WTC11 (cell line): ENCODE results near the gene TMEM229B.

Experiments used
- AFF4 ChIP-seq: sonication (generic); formaldehyde crosslinking; IDR thresholded peaks from 2 replicates; pipeline ENCODE4 v1.8.1; 2023; ENCODE audit warnings: mild to moderate bottlenecking, missing genetic modification reagents, borderline replicate concordance
- ARID4B ChIP-seq: sonication (generic); formaldehyde crosslinking; IDR thresholded peaks from 2 replicates; pipeline ENCODE4 v1.8.0; 2023; ENCODE audit warnings: missing genetic modification reagents, mild to moderate bottlenecking, borderline replicate concordance
- CTCF ChIP-seq: fragments of 200-600 bp; IDR thresholded peaks from 2 replicates; pipeline ENCODE4 v1.8.0; 2022; ENCODE audit warnings: antibody characterized with exemption
- E2F1 ChIP-seq: sonication (generic); formaldehyde crosslinking; IDR thresholded peaks from 2 replicates; pipeline ENCODE4 v1.8.0; 2022; ENCODE audit warnings: mild to moderate bottlenecking, missing genetic modification reagents
- IRF1 ChIP-seq: sonication (generic); formaldehyde crosslinking; IDR thresholded peaks from 2 replicates; pipeline ENCODE4 v1.8.0; 2023; ENCODE audit warnings: missing genetic modification reagents
- PRDM15 ChIP-seq: sonication (generic); formaldehyde crosslinking; IDR thresholded peaks from 2 replicates; pipeline ENCODE4 v1.8.0; 2022; ENCODE audit warnings: missing genetic modification reagents
- SP1 ChIP-seq: sonication (generic); formaldehyde crosslinking; conservative IDR thresholded peaks from 2 replicates; pipeline ENCODE4 v1.8.1; 2022; ENCODE audit warnings: missing genetic modification reagents
- ZBTB21 ChIP-seq: sonication (generic); formaldehyde crosslinking; IDR thresholded peaks from 2 replicates; pipeline ENCODE4 v1.8.1; 2023; ENCODE audit warnings: mild to moderate bottlenecking, missing genetic modification reagents, borderline replicate concordance
- ZNF281 ChIP-seq: sonication (generic); formaldehyde crosslinking; IDR thresholded peaks from 2 replicates; pipeline ENCODE4 v1.8.0; 2023; ENCODE audit warnings: mild to moderate bottlenecking, missing genetic modification reagents
- ZNF532 ChIP-seq: fragments of 250-450 bp; sonication (Bioruptor Pico); IDR thresholded peaks from 2 replicates; pipeline ENCODE4 v1.9.0; 2021; ENCODE audit warnings: mild to moderate bottlenecking, borderline replicate concordance

GRCh38 chr14:67441256-67441655 lies 47.3 kb downstream of the TMEM229B start:
- no peak for TF ChIP-seq CTCF
- no peak for TF ChIP-seq IRF1 (CRISPR knock-in tag)
- TF ChIP-seq SP1 (CRISPR knock-in tag), result no peak
- TF ChIP-seq ZBTB21, result no peak
- no peak for TF ChIP-seq PRDM15 (CRISPR knock-in tag)
- TF ChIP-seq AFF4 (CRISPR knock-in tag), result no peak
- no peak for TF ChIP-seq ZNF532 (CRISPR knock-in tag)
- TF ChIP-seq ZNF281, result no peak
- no peak for TF ChIP-seq E2F1
- no peak for TF ChIP-seq ARID4B (CRISPR knock-in tag)
